Loucy (cell line): Measurements from ENCODE around the gene PPP4R2.

Source experiments
- H2AFZ ChIP-seq: fragments of 200-600 bp; sonication (generic); 2 replicates; pipeline ENCODE4 v1.6.0; 2016; ENCODE audit warnings: antibody characterized with exemption, mild to moderate bottlenecking, low read length, moderate library complexity
- H3F3A ChIP-seq: fragments of 200-600 bp; 2 replicates; pipeline ENCODE4 v1.6.0; 2016; ENCODE audit warnings: antibody characterized with exemption, low read depth, mild to moderate bottlenecking
- H3K27me3 ChIP-seq: fragments of 200-600 bp; sonication (generic); 2 replicates; pipeline ENCODE4 v1.6.1; 2014; ENCODE audit warnings: low read length, mild to moderate bottlenecking; ENCODE audit not compliant: insufficient read depth, poor library complexity, severe bottlenecking
- H3K36me3 ChIP-seq: fragments of 200-600 bp; sonication (generic); 2 replicates; pipeline ENCODE4 v1.6.1; 2016; ENCODE audit warnings: low read length; ENCODE audit not compliant: insufficient read depth
- H3K4me1 ChIP-seq: fragments of 200-600 bp; sonication (generic); 2 replicates; pipeline ENCODE4 v1.5.1; 2014; ENCODE audit warnings: low read length, mild to moderate bottlenecking; ENCODE audit not compliant: insufficient read depth, poor library complexity, severe bottlenecking
- H3K4me2 ChIP-seq: fragments of 200-600 bp; sonication (generic); 2 replicates; pipeline ENCODE4 v1.6.0; 2014; ENCODE audit warnings: antibody characterized with exemption, low read length, low read depth, mild to moderate bottlenecking; ENCODE audit not compliant: poor library complexity, severe bottlenecking
- H3K4me3 ChIP-seq: fragments of 200-600 bp; sonication (generic); 2 replicates; pipeline ENCODE4 v1.5.1; 2014; ENCODE audit warnings: low read length, mild to moderate bottlenecking, mixed read lengths; ENCODE audit not compliant: poor library complexity, severe bottlenecking
- H3K79me2 ChIP-seq: fragments of 200-600 bp; sonication (generic); 2 replicates; pipeline ENCODE4 v1.6.1; 2014; ENCODE audit warnings: low read length; ENCODE audit not compliant: insufficient read depth
- H3K9ac ChIP-seq: fragments of 200-600 bp; sonication (generic); 2 replicates; pipeline ENCODE4 v1.6.0; 2014; ENCODE audit warnings: mild to moderate bottlenecking, low read depth, low read length, moderate library complexity; ENCODE audit not compliant: poor library complexity, severe bottlenecking
- H3K9me2 ChIP-seq: fragments of 200-600 bp; sonication (generic); replicated peaks from 2 replicates; pipeline ENCODE4 v1.6.1; 2016; ENCODE audit warnings: low read depth, low read length, mixed read lengths
- H3K9me3 ChIP-seq: fragments of 200-600 bp; sonication (generic); 2 replicates; pipeline ENCODE4 v1.6.1; 2014; ENCODE audit warnings: mild to moderate bottlenecking, antibody characterized with exemption, low read length, low read depth; ENCODE audit not compliant: insufficient read depth
- H4K20me1 ChIP-seq: fragments of 200-600 bp; sonication (generic); 2 replicates; pipeline ENCODE4 v1.6.0; 2014; ENCODE audit warnings: antibody characterized with exemption, low read length, mild to moderate bottlenecking; ENCODE audit not compliant: insufficient read depth, poor library complexity, severe bottlenecking
- CTCF ChIP-seq: fragments of 200-600 bp; sonication (generic); conservative IDR thresholded peaks from 2 replicates; pipeline ENCODE4 v1.5.1; 2014; ENCODE audit warnings: mild to moderate bottlenecking, antibody characterized with exemption, low read length
- EZH2phosphoT487 ChIP-seq: fragments of 200-600 bp; IDR thresholded peaks from 2 replicates; pipeline ENCODE4 v1.6.1; 2018; ENCODE audit warnings: antibody characterized with exemption, mild to moderate bottlenecking, moderate library complexity, borderline replicate concordance

PPP4R2 gene

GRCh38 chr3:72953325-72953956 lies 43.2 kb upstream of the PPP4R2 start:
- Histone ChIP-seq H3K27me3 (no peaks in the 10 kb centered on the region), H3K9me3 (no peaks in the 10 kb centered on the region), H3K4me3 (no peak overlapping the region), H3K4me2 (no peak overlapping the region), H3K36me3 (no peaks in the 10 kb centered on the region), H4K20me1 (no peaks in the 10 kb centered on the region), H3K79me2 (no peaks in the 10 kb centered on the region), H3K9me2 (no peaks in the 10 kb centered on the region), H3F3A (no peaks in the 10 kb centered on the region), H3K9ac (no peak overlapping the region), H2AFZ (no peak overlapping the region), H3K4me1 (no peaks in the 10 kb centered on the region)
- no peak for TF ChIP-seq CTCF
- no peak for TF ChIP-seq EZH2phosphoT487

GRCh38 chr3:72957297-72957696 lies 39.3 kb upstream of the PPP4R2 start:
- no peak overlapping the region for H3K4me3 ChIP-seq
- H4K20me1 ChIP-seq, result no peaks in the 10 kb centered on the region
- H3K4me1 ChIP-seq, result peaks cover 5% of the 10 kb centered on the region
- no peak overlapping the region for H3K9ac ChIP-seq
- no peaks in the 10 kb centered on the region for H3K36me3 ChIP-seq
- no peak overlapping the region for H2AFZ ChIP-seq
- H3F3A ChIP-seq, result no peaks in the 10 kb centered on the region
- TF ChIP-seq CTCF, result no peak
- no peak for TF ChIP-seq EZH2phosphoT487
- H3K79me2 ChIP-seq, result no peaks in the 10 kb centered on the region
- H3K27me3 ChIP-seq, result no peaks in the 10 kb centered on the region
- H3K9me2 ChIP-seq, result no peaks in the 10 kb centered on the region
- no peak overlapping the region for H3K4me2 ChIP-seq
- no peaks in the 10 kb centered on the region for H3K9me3 ChIP-seq

- Histone ChIP-seq H3F3A (no peaks in the 10 kb centered on the region), H3K4me3 (no peak overlapping the region), H3K4me2 (no peak overlapping the region), H3K79me2 (no peaks in the 10 kb centered on the region), H4K20me1 (no peaks in the 10 kb centered on the region), H3K9ac (no peak overlapping the region), H3K9me3 (no peaks in the 10 kb centered on the region), H3K27me3 (no peaks in the 10 kb centered on the region), H3K4me1 (peaks cover 5% of the 10 kb centered on the region), H3K9me2 (no peaks in the 10 kb centered on the region), H3K36me3 (no peaks in the 10 kb centered on the region), H2AFZ (no peak overlapping the region)
- no peak for TF ChIP-seq CTCF
- TF ChIP-seq EZH2phosphoT487, result no peak
Observed at GRCh38 chr3:72959336-72959735, 37.3 kb upstream of the PPP4R2 start.
